GM21619 (cell line): ENCODE results near the gene OTUD7B.

ENCODE experiments used
- ATAC-seq: cut with Tn5 transposase; IDR thresholded peaks from one replicate; pipeline ENCODE4 v1.9.1; 2021; ENCODE audit not compliant: unreplicated experiment

The OTUD7B gene

GRCh38 chr1:150003801-150004200 is 6.7 kb downstream of the OTUD7B start:
- no peak for ATAC-seq

- no peak for ATAC-seq
These were observed 8.3 kb downstream of the OTUD7B start for GRCh38 chr1:150002217-150002616.

- no peak for ATAC-seq
These were observed 9.1 kb downstream of the OTUD7B start for GRCh38 chr1:150001415-150001814.

DNA sequence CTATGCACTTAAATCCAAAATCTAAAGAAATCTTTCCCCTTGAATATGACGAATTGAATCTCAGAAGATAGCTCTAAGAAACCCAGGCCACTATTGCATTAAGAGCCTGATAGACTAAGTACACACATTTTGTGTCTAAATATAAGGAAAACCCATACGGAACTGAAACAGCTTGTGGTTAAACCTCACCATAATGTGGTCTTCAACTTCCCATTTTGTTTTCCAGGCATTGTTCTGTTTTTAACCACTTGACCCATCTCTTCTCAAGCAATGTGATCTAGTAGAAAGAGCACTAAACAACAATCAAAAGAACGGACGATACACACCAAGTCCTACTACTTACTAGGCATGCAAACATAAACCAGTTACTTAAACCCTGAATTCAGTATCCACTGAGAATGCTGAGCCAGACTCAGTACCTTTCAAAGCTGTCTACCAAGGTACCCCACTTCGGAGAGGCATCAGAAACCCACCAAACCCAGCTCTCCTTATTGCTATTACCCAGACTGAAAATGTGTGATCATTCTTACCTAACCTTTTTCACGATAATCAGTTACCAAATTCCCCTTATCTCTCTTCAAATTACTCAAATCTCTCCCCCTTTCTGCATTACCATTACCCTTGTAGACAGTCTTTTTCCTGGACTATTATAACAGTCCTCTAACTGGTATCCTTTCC is 12.8 kb downstream of the OTUD7B start:
- ATAC-seq, result peak; percentile 77

DNA sequence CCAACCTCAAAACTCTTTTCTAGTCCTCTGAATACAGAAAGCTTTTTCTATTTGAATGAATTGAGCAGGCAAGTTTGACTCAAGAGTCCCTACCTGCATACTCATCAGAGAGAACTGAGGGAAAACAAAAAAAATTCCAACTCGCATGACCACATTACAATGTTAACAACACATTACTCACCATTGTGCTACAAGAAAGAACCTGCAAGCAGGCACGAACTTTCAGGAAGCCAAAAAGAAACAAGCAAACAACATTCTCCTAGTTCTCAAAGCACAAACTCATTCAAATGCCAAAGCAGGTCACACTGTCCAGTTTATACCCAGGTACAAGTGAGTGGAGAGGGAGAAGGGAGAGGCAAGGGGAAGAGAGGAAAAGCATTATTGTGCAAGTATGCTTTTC is 14.6 kb downstream of the OTUD7B start:
- no peak for ATAC-seq

DNA sequence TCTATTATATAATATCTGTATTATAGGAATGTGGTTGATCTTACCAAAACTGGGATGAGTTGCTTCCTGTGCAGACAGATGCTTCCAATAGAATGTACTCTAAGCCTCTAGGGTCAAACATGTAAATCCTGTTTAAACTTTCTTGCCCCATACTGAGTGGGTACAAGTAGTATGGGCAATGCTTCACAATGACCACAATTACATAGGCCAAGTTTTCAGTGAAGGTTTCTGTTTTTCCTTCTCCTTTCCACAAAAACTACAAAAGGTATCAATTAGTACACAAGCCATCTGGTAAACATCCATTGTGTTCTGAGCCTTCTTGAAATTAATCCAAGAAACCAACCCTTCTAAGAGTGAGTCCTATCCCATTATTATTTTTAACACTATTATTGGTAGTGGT is 16.8 kb downstream of the OTUD7B start:
- no peak for ATAC-seq

DNA sequence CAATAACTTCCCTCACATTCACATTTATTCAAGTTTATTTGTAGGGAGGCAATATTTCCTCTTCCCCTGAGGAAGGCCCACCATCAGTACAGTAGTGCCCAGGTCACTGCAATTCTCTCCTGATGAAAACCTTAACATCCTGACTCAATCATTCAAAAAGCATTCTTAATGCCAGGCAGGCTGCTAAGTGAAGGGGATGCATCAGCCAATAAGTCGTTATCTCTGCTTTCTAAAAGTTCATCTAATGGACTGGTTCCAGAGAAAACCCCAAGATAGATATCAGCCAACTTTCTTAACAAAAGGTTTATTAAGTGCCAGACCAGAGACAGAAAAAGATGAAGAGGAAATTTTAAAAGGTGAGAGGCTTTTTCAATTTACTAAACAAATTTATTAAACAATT is 17.3 kb downstream of the OTUD7B start:
- ATAC-seq, result no peak

DNA sequence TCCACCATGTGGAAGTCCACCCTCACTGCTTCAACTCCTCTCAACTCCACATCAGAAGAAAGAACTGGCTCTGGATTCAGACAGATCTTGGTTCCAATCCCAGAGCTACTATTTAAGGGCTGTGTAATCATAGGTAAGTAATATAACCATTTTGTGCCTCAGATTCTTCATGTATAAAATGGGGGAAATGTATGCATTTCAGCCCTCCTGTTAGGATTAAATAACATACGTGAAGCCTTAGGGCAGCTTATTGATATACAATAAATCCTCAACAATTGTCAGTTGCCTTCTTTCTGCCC is 23.3 kb downstream of the OTUD7B start:
- ATAC-seq, result no peak

GRCh38 chr1:149986486-149987296 is 23.8 kb downstream of the OTUD7B start:
- ATAC-seq, result no peak

DNA sequence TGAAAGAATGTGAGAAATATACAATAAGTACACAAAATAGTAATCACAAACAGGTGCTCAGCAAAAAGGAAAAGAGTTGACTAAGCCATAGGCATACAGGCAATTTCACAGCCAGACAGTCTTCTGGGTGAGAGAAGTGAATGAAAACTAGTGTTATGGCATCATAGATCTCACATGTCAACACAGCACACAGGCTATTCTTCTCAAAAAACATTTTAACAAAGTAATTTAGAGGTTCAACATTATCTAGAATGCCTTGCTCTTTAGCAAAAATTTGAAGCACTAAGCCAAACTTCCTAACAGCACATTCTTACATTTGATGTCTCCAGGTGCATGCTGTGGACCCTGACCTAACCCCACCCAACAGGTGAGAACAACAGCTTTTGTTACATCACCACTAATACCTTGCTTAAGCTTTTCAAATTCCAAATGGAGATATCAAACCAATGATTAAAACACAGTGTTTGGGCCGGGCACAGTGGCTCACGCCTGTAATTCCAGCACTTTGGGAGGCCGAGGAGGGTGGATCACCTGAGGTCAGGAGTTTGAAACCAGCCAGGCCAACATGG is 30.5 kb downstream of the OTUD7B start:
- no peak for ATAC-seq

- ATAC-seq, result no peak
These were observed 31.1 kb downstream of the OTUD7B start for GRCh38 chr1:149979245-149979971.

GRCh38 chr1:149978547-149979023 is 31.9 kb downstream of the OTUD7B start:
- ATAC-seq, result no peak

GRCh38 chr1:149977345-149977744 is 33.2 kb downstream of the OTUD7B start:
- ATAC-seq, result no peak

- no peak for ATAC-seq
These were observed 38.0 kb downstream of the OTUD7B start for GRCh38 chr1:149972547-149972946.

DNA sequence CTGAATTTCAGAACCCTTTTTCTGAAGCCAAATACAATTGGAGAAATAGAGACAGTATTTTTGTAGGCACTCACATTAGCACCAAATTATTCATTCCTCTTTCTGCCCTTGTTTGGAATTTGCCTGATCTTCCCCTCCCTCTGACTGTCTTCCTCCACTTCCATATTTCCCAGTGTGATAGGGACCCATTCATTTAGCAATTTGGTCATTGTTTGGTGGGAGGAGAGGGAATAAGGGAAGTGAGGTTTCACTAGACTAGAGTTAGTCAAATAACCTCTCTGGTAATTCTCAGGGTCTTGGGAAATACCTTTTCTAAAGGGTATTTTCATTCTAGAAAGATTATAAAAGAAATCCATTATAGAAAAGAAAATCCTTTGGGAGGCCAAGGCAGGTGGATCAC is 42.9 kb downstream of the OTUD7B start:
- no peak for ATAC-seq

- ATAC-seq, result no peak
These were observed 43.5 kb downstream of the OTUD7B start for GRCh38 chr1:149967041-149967440.

DNA sequence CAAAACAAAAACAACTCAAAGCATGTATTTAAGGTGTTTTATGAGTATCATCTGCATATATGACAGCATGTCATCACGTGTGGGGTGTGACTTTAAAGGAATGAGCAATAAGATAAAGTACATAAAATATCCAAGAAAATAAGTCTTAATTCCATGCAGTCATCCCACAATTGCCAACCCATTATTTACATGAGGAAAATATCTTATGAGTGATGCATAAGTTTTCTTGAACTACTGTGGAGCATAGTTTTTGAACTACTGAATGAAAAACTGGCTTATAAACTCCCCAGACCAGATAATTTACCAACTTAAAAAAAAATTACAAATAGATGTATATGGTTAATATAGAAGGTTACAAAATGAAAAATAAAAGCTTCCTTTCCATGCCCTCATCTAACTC is 44.1 kb downstream of the OTUD7B start:
- ATAC-seq, result no peak

GRCh38 chr1:149965440-149965839 is 45.1 kb downstream of the OTUD7B start:
- ATAC-seq, result no peak

DNA sequence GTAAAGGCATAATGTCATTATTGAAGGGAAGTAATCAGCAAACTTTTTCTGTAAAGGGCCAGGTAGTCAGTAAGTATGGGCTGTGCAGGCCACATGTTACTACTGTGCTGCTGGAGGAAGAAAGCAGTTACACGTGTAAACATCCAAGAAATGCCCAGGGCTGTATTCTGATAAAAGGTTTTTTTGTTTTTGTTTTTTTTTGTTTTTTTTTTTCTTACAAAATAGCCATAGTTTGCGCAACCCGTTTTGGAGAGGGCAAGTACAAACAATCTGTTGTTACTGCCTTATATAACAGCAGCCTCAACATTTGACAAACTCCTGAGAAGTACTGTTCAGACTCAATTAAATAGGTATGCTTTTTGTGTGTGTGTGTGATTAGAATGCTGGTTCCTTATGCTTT is 47.2 kb downstream of the OTUD7B start:
- no peak for ATAC-seq

DNA sequence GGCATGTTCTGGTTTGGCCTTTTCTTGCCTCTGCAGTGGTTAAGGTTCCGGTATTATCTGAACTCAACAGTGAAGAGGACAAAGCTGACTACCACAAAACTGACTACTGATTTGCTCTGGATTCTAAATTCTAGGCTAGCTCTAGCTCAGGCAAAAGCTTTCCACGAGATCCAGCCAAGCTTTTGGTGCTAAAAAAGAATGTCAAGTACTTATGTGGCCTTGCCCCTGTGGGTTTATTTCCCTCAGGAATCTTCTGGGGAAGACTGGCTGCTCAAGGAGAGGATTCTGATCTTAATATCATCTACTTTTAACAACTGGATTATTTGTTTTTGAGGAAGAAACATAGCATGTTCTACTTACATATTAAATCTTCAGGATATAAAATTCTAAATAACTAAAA is 47.8 kb downstream of the OTUD7B start:
- ATAC-seq, result no peak

DNA sequence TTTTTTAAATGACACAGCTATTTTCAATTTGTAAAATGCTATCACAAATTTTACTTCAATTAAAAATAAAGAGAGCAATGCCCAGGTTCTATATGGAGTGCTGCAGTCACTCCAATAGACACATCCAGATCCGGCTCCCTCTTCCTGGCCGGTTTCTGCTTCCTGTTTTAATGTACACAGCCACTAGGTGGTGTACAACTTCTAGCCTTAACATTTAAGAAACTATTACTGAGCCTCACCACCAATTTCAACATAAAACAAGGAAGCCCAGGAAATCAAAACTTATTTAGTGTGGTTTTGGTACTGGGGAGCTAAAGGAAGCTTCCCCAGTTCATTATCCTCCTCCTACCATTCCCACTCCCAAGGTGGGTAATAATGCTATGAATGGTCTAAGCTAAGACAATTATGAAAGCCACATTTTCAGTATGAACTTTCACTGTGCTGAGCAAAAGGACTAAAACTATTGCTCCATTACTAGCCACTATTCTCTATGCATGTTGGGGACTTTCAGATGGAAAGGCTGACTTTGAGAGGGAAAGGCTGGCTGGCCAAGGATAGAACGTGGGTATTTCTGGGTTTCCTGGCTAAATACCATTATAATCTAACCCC is 48.4 kb downstream of the OTUD7B start:
- no peak for ATAC-seq
